IPS DF 4.7 (cell line): ENCODE data around the gene ZMYM2.
"Not testable (repeated sequence)": the region's sequence is repeated elsewhere in the genome, so short reads cannot be mapped to it uniquely, and the experiment has no call there.

ENCODE experiments used
- DNase-seq: peaks from one replicate; pipeline ENCODE4 v3.0.0-alpha.2; 2013; ENCODE audit warnings: low spot score; ENCODE audit errors: extremely low read depth

The ZMYM2 gene

DNA sequence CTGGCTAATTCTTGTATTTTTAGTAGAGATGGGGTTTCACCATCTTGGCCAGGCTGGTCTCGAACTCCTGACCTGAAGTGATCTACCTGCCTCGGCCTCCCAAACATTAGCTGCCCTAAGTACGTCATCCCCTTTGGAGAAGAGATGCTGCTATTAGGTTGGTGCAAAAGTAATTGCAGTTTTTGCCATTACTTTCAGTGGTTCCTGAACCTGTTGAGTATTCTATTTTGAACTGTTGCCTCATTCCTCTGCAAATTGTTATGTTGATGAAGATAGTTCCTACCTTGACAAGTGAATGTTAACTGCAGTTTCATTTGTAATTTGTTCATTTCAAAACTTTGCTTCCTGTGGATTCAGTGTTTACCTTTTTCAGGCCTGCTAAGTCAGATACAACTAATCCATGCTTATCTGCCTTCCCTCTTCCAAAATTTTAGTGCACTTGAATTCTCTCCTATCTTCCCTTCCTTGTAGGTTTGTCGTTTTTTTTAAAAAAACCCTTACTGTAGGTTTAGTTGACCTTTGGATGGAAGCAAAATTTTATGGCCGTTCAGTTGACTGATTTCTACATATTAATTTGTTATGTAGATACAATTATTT is 24.0 kb downstream of the ZMYM2 start:
- DNase-seq, result no peak

DNA sequence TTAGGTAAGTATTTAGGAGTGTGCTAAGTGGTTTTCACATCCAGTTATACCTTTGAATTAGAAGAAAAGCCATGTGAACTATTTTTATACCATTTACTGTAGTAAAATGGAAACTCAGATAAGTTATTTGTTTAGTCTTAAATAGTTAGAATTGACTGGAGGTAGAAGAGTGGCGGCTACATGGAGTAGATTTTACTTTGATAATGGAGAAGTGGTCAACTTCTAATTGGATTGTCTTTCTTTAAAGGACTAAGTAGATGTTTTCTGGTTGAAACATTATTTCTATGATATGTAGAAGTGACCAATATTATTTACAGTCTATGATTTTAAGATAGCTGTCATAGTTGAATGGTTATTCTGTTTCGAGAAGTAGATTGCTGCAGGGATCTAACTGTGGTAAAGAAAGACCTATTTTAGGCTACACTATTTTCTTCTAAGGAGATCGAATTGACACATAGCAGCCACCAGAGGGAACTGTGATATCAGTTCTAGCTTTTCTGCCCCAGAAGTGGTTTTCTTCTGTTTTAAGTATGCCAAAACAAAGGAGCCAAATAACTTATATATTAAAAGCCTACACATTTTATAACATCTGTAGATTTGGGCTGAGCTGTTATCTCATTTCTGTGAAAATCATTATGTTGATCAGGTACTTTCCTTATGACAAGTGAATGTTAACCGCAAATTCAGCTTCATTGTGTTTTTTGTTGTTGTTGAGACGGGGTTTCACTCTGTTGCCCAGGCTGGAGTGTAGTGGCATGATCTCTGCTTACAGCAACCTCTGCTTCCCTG is 26.1 kb downstream of the ZMYM2 start:
- no peak for DNase-seq

DNA sequence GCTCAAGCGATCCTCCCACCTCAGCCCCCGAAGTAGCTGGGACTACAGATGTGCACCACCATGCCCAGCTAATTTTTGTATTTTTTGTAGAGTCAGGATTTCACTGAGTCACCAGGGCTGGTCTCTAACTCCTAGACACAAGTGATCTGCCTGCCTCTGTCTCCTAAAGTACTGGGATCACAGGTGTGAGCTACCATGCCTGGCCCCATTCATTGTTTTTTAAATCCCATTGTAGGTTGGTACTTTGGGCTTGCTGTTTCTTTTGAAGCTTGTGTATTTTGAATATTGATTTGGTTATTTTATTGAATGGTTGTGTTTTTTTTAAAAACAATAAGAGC is 26.7 kb downstream of the ZMYM2 start:
- no peak for DNase-seq

DNA sequence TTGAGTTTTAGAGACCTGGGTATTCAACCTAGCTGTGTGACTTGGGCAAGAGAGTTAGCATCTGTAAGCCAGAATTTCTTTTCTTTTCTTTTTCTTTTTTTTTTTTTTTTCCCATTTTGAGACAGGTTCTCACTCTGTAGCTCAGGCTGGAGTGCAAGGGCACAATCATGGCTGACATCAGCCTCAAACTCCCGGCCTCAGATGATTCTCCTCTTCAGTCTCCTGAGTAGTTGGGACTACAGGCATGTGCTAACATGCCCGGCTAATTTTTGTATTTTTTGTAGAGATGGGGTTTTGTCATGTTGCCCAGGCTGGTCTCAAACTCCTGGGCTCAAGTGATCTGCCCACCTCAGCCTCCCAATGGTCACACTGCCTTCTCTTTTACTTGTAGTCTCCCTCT is 33.0 kb downstream of the ZMYM2 start:
- no peak for DNase-seq

DNA sequence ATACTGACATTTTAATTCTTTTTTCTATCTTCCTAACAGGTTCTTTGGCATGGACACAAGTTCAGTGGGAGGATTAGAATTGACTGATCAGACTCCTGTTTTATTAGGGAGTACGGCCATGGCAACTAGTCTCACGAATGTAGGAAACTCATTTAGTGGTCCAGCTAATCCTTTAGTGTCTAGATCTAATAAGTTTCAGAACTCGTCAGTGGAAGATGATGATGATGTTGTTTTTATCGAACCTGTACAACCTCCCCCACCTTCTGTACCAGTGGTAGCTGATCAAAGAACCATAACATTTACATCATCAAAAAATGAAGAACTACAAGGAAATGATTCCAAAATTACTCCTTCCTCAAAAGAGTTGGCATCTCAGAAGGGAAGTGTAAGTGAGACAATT is 34.5 kb downstream of the ZMYM2 start:
- no peak for DNase-seq

DNA sequence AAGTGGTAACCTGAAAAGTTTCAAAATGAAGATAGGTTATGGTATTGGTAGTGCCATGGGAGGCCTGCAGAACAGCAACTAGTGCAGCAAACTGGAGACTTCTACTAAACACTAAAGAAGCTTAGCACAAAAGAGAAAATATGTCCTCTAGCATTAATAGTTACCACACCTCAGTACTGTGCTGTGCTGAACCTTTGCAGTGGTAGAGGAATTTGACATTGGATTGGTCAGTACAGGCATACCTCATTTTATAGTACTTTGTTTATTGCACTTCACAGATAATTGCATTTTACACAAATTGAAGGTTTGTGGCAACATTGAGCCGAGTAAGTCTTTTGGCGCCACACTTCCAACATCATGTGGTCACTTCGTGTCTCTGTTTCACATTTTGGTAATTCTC is 40.4 kb downstream of the ZMYM2 start:
- no peak for DNase-seq

DNA sequence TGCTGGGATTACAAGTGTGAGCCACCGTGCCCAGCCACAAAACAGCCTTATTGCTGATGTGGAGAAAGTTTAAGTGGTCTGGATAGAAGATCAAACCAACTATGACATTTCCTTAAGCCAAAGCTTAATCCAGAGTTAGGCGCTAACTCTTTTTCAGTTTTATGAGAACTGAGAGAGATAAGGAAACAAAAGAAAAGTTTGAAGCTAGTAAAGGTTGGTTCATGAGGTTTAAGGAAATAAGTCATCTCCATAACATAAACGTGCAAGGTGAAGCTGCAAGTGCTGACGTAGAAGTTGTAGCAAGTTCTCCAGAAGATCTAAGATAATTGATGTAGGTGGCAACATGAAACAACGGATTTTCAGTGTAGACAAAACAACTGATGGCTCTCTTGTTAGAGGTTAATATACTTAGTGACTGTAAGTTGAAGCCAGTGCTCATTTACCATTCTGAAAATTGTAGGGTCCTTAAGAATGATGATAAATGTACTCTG is 41.6 kb downstream of the ZMYM2 start:
- DNase-seq, result no peak

DNA sequence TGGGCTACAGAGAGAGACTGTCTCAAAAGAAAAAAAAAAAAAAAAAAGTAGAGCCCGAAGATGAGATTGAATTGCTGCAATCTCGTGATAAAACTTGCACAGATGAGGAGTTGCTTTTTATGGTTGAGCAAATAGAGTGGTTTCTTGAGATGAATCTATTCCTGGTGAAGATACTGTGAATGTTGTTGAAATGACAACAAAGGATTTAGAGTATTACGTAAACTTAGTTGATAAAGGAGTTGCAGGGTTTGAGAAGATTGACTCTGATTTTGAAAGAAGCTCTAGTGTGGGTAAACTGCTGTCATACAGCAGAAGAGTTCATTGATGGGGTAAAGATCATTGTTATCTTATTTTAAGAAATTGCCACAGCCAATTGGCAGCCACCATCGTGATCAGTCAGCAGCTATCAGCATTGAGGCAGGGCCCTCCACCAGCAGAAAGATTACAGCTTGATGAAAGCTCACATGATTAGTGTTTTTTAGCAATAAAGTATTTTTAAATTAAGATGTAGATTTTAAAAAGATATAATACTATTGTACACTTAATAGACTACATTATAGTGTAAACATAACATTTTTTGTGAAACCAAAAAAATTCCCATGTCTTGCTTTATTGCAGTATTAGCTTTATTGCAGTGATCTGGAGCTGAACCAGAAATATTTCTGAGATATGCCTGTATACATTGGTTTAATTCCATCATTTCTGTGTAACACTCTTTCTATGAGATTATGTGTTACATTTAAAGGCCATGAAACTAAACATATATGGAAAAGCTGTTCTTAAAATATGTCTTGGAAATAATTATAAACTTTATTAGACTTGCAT is 43.1 kb downstream of the ZMYM2 start:
- no peak for DNase-seq

DNA sequence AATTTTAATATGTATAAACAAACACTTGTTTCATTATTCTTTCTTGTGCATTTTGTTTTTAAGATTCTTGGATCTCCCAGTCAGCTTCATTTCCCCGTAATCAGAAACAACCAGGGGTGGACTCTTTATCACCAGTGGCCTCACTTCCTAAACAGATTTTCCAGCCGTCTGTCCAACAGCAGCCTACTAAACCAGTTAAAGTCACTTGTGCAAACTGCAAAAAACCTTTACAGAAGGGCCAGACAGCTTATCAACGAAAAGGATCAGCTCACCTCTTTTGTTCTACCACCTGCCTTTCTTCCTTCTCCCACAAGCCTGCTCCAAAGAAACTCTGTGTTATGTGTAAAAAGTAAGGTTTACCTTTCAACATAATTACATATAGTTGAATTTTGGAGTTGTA is 44.3 kb downstream of the ZMYM2 start:
- DNase-seq, result no peak

DNA sequence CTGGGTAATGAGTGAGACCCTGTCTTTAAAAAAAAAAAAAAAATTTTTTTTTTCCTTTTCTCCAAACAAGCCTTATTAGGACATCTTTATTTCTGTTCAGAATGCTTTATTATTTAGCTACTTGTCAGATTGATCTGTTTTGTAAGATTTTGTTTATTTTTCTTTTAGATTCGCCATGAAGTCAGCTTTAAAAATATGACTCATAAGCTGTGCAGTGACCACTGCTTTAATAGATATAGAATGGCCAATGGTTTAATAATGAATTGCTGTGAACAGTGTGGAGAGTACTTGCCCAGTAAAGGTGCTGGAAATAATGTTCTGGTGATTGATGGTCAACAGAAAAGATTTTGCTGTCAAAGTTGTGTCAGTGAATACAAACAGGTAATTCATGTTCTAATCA is 47.7 kb downstream of the ZMYM2 start:
- DNase-seq, result no peak

DNA sequence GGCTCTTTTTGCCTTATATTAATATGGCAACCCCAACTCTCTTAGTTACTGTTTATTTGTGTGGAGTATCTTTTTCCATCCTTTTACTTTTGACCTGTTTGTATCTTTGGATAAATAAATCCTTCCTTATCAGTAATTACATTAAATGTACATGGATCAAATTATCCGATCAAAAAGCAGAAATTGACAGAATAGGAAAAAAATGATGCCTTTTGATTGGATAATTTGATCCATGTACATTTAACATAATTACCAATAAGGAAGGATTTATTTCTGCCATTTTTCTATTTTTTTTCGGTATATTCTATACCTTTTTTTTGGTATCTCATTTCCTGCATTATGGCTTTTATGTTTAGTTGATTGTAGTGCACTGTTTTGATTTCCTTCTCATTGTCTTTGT is 57.2 kb downstream of the ZMYM2 start:
- DNase-seq, result no peak

DNA sequence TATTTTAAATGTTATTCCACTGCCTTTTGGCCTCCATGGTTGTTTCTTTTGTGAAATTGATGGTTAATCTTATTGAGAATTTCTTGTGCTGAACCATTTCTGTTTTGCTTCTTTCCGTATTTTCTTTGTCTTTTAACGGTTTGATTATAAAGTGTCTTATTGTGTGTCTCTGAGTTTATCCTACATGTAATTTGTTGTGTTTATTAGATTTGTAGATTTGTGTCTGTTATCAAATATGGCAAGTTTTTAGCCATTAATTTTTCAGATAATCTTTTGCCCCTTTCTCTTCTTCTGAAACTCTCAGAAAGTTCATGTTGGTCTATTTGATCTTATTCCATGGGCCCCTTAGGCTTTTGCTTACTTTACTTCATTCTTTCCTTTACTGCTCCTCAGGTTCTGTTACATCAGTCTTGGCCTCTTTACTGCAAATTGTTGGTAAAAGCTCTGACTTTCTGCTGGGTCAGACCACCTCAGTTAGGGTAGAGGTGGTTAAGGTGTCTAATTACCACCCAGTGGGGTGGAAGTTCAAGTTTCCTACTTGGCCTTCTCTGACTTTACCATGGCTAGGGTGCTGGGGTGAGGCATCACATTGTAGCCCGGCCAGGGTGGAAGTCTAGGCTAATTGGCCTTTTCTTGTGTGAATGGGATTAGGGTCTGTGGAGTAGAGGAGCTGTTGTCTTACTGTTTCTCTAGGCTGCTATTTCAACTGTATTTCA is 58.3 kb downstream of the ZMYM2 start:
- no peak for DNase-seq

DNA sequence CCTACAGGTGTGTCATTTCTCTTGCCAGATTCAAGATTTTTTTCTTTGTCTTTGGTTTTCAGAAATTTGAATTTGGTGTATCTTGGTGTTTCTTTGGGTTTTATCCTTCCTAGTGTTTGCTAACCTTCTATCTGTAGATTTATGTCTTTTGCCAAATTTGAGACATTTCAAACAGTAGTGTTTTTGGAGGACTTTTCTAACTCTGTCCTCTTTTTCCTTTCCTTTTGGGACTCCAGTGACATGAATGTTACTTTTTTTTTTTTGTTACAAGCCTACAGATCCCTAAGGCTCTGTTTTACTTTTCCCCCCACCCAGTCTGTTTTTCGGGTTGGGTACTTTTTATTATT is 58.8 kb downstream of the ZMYM2 start:
- DNase-seq, result no peak

DNA sequence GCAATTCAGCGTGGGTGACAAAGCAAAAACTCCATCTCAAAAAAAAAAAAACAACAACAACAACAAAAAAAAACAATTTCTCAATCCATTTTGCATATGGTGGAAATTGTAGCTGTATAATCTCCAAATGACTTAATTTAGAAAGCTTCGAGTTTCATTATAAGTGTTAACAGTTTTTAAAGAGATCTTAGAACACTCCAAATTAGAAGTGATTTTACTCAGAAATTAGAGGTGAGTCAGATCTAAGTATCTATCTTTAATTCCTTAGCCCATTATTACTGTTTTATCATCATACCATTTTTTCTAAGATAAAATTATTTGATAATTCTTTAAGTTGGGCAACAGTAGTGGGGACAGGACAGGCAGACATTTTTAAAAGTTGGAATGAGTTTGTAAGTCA is 60.5 kb downstream of the ZMYM2 start:
- DNase-seq, result no peak

DNA sequence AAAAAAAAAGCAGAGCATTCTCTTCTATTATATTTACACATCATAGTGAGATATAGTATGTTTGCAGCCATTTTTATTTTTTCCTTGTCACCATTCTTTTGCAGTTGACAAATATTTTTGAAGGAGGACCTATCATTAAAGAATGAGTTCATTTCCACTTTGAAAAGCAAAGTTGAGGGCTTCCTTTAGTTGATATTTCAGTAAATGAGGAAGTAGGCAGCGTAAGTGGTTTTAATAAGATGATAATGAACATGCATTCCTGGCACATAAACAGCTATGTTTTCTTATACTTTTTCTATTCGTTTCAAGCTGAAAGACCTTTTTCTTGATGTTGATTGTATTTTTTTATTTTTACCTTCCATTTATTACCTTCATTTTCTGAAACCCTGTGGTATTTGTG is 66.2 kb downstream of the ZMYM2 start:
- DNase-seq, result no peak

DNA sequence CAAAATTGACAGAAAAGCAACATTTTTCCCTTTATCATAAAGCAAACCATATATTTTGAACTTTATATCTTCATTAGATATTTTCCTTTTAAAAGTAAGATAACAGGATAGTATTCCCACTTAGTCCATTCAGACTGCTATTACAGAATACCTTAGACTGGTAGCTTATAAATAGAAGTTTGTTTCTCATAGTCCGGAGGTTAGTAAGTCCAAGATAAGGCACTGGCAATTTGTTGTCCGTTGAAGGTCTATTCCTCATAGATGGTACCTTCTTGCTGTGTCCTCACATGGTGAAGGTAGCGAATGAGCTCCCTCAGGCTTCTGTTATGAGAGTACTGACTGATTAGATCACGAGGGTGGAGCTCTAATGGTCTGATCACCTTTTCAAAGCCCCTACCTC is 70.4 kb downstream of the ZMYM2 start:
- no peak for DNase-seq

DNA sequence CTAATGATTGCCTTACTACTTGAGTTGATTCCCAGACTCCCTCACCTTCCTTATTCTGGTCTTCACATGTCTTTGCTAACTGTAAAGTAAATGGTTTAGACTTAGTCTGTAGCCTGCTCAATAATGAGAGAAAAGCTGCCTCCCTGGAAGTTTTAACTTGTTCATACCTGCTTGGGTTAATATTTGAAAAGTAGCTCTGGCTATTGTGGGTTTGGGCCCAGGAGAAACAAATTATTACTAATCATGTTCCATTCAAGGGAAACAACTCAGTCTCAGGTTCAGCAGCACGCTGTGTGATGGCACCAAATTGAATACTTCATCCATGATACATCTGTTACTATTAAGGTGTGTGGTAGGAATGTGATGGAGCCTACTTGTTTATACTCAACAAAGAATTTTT is 75.0 kb downstream of the ZMYM2 start:
- no peak for DNase-seq

DNA sequence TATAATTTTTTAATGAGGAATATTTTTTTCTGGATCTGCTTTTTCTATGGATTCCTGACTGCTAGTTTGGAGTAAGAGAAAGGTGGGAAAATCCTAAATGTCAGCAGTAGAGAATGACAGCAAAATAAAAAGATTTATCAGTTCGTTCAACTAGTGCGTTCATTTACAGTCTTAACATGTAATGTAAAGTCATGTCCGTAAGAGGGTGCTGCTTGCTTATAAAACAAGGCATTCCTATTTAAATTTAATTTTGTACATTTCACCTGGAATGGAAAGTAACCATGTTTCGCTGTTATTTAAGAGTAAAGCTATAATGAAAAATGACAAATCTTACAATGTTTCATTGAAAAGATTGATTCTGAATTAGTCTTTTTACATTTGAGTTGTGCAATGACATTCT is 76.6 kb downstream of the ZMYM2 start:
- DNase-seq, result no peak

DNA sequence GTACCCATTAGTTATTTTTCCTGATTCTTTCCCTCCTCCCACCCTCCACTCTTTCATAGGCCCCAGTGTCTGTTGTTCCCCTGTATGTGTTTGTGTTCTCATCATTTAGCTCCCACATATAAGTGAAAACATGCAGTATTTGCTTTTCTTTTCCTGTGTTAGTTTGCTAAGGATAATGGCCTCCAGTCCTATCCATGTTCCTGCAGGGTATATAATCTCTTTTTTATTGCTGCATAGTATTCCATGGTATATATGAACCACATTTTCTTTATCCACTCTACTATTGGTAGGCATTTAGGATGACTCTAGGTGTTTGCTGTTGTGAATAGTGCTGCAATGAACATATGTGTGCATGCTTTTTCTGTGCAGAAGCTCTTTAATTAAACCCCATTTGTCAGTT is 79.4 kb downstream of the ZMYM2 start:
- no peak for DNase-seq

DNA sequence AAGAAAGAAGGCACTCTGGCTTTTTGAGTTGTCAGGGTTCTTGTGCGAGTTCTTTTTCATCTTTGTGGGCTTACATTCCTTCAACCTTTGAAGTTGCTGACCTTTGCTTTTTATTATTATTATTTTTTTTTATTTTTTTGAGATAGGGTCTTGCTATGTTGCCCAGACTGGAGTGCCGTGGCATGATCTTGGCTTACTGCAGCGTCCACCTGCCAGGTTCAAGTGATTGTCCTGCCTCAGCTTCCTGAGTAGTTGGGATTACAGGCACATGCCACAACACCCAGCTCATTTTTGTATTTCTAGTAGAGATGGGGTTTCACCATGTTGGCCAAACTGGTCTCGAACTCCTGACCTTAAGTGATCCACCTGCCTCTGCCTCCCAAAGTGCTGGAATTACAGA is 84.1 kb downstream of the ZMYM2 start:
- DNase-seq, result not testable (repeated sequence)

DNA sequence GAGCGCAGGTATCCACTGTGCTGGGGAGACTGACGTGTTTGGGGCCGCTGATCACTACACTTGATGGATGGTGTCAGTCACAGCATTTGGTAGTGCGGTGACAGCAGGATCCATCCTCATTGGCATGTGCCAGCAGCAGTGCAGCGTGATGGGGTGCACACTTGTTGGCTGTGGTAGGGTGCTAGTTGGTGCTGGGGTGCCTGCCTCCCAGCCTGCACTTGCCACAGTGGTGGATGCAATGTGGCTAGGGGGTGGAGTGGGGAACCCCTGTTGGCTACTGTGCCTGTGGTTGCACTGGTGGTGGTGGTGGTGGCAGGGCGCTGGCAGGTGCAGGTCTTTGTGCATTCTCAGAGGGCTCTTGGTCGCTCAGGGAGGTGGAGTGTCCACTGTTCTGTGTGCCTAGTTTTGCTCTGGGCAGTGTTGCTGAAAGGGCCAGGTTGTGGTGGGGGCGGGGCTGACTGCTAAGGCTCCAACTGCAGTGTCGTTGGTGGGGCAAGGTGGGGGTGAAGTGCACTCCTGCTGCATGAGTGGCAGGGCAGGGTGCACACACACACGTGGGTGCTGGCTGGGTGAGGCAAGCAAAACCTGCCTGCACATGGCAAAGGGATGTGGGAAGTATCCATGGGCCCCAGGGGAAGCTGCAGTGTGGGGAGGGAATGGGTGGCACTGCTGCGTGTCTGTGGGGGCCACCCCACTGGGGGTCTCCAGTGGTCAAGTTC is 84.8 kb downstream of the ZMYM2 start:
- no peak for DNase-seq
